ENCODE data around the gene GPNMB. TPM values are rescaled to one million over a fixed set of nuclear protein-coding genes. Genes with fewer than 3 reads are reported as not detected.

GPNMB gene
- total and polyA plus RNA-seq, 2 of the 13 experiments (the other 11 are each of a cell fraction or from before 2014, with no cell fraction given), result 1.1 to 1.6 TPM

DNA sequence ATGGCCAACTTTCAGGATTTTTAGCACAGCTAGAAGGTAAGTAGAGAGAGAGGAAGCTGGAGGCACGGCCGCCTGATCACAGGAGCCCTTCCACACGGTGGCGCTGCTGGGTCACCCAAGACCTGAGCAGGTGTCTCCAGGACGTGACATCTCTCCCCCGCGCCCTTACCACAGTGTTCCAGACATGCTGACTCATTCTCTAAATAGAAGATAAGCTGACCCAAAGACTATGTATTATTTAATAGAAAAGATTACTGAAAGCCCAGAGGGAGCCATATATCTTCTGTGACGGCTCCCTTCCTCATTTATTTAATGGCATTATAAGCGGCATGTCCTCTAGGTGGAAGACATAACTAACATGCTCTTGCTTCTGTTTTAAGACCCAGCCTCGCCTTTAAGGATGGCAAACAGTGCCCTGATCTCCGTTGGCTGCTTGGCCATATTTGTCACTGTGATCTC, 26.6 kb downstream of the GPNMB start (continued):
- TF ChIP-seq, protein P1, sequence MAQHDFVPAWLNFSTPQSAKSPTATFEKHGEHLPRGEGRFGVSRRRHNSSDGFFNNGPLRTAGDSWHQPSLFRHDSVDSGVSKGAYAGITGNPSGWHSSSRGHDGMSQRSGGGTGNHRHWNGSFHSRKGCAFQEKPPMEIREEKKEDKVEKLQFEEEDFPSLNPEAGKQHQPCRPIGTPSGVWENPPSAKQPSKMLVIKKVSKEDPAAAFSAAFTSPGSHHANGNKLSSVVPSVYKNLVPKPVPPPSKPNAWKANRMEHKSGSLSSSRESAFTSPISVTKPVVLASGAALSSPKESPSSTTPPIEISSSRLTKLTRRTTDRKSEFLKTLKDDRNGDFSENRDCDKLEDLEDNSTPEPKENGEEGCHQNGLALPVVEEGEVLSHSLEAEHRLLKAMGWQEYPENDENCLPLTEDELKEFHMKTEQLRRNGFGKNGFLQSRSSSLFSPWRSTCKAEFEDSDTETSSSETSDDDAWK (CRISPR knock-in tag; IDR thresholded peaks at IDR 0.05), result no peak
- TF ChIP-seq SIX4 (CRISPR knock-in tag; IDR thresholded peaks at IDR 0.05), result no peak
- TF ChIP-seq ZNF788 (CRISPR knock-in tag; IDR thresholded peaks at IDR 0.05; ENCODE audit: borderline replicate concordance), result peak; percentile 56; the same call in 1 of the 2 replicates
- no peak for TF ChIP-seq ZBTB20 (CRISPR knock-in tag; IDR thresholded peaks at IDR 0.05; ENCODE audit: borderline replicate concordance, low read depth)
- no peak for TF ChIP-seq KLF6 (CRISPR knock-in tag; IDR thresholded peaks at IDR 0.05)
- TF ChIP-seq, protein P2, sequence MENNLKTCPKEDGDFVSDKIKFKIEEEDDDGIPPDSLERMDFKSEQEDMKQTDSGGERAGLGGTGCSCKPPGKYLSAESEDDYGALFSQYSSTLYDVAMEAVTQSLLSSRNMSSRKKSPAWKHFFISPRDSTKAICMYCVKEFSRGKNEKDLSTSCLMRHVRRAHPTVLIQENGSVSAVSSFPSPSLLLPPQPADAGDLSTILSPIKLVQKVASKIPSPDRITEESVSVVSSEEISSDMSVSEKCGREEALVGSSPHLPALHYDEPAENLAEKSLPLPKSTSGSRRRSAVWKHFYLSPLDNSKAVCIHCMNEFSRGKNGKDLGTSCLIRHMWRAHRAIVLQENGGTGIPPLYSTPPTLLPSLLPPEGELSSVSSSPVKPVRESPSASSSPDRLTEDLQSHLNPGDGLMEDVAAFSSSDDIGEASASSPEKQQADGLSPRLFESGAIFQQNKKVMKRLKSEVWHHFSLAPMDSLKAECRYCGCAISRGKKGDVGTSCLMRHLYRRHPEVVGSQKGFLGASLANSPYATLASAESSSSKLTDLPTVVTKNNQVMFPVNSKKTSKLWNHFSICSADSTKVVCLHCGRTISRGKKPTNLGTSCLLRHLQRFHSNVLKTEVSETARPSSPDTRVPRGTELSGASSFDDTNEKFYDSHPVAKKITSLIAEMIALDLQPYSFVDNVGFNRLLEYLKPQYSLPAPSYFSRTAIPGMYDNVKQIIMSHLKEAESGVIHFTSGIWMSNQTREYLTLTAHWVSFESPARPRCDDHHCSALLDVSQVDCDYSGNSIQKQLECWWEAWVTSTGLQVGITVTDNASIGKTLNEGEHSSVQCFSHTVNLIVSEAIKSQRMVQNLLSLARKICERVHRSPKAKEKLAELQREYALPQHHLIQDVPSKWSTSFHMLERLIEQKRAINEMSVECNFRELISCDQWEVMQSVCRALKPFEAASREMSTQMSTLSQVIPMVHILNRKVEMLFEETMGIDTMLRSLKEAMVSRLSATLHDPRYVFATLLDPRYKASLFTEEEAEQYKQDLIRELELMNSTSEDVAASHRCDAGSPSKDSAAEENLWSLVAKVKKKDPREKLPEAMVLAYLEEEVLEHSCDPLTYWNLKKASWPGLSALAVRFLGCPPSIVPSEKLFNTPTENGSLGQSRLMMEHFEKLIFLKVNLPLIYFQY (CRISPR knock-in tag; IDR thresholded peaks at IDR 0.05; ENCODE audit: borderline replicate concordance), result no peak
- TF ChIP-seq RFX1 (IDR thresholded peaks at IDR 0.05), result no peak
- peak; percentile 21; the same call in 1 of the 2 replicates for TF ChIP-seq ATF1 (CRISPR knock-in tag; IDR thresholded peaks at IDR 0.05)
- TF ChIP-seq, protein P3, sequence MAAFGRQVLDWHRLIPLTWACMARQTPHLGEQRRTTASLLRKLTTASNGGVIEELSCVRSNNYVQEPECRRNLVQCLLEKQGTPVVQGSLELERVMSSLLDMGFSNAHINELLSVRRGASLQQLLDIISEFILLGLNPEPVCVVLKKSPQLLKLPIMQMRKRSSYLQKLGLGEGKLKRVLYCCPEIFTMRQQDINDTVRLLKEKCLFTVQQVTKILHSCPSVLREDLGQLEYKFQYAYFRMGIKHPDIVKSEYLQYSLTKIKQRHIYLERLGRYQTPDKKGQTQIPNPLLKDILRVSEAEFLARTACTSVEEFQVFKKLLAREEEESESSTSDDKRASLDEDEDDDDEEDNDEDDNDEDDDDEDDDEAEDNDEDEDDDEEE (CRISPR knock-in tag; IDR thresholded peaks at IDR 0.05), result no peak
- no peak for TF ChIP-seq ZNF616 (CRISPR knock-in tag; IDR thresholded peaks at IDR 0.05; ENCODE audit: low read depth)
- no peak for TF ChIP-seq AGO2 (optimal IDR thresholded peaks at IDR 0.05; ENCODE audit: low read depth, low read length)
- peak; percentile 68 to 85 for TF ChIP-seq MAFK (conservative IDR thresholded peaks at IDR 0.05 in 1 of 2, IDR thresholded peaks at IDR 0.05 in 1 of 2; ENCODE audit: low read length in 2 of 2)
- no peak for TF ChIP-seq ZNF235 (CRISPR knock-in tag; IDR thresholded peaks at IDR 0.05; ENCODE audit: borderline replicate concordance)
- TF ChIP-seq GABPA (IDR thresholded peaks at IDR 0.05; ENCODE audit: low read depth, low read length), result no peak
- TF ChIP-seq GABPA (CRISPR knock-in tag; IDR thresholded peaks at IDR 0.05; ENCODE audit: low read depth), result no peak
- TF ChIP-seq, protein P4, sequence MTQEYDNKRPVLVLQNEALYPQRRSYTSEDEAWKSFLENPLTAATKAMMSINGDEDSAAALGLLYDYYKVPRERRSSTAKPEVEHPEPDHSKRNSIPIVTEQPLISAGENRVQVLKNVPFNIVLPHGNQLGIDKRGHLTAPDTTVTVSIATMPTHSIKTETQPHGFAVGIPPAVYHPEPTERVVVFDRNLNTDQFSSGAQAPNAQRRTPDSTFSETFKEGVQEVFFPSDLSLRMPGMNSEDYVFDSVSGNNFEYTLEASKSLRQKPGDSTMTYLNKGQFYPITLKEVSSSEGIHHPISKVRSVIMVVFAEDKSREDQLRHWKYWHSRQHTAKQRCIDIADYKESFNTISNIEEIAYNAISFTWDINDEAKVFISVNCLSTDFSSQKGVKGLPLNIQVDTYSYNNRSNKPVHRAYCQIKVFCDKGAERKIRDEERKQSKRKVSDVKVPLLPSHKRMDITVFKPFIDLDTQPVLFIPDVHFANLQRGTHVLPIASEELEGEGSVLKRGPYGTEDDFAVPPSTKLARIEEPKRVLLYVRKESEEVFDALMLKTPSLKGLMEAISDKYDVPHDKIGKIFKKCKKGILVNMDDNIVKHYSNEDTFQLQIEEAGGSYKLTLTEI (CRISPR knock-in tag; conservative IDR thresholded peaks at IDR 0.05), result no peak
- no peak for TF ChIP-seq NRL (CRISPR knock-in tag; IDR thresholded peaks at IDR 0.05; ENCODE audit: borderline replicate concordance)
- TF ChIP-seq ZNF598 (CRISPR knock-in tag; IDR thresholded peaks at IDR 0.05; ENCODE audit: borderline replicate concordance), result no peak
- no peak for TF ChIP-seq GTF2F1 (IDR thresholded peaks at IDR 0.05; ENCODE audit: low read length)
- TF ChIP-seq ZFP36 (IDR thresholded peaks at IDR 0.05; ENCODE audit: borderline replicate concordance, low read depth, low read length, partially characterized antibody), result no peak
- TF ChIP-seq CCDC6 (CRISPR knock-in tag; IDR thresholded peaks at IDR 0.05), result peak; percentile 54; the same call in 1 of the 2 replicates
- TF ChIP-seq ZBTB3 (CRISPR knock-in tag; IDR thresholded peaks at IDR 0.05; ENCODE audit: borderline replicate concordance, low read depth), result no peak
- no peak for TF ChIP-seq ZNF563 (CRISPR knock-in tag; IDR thresholded peaks at IDR 0.05)
- TF ChIP-seq SRY (CRISPR knock-in tag; IDR thresholded peaks at IDR 0.05), result no peak

Measured in HepG2 (cell line).